22Rv1 (cell line): Measurements from ENCODE around the gene KCNJ1.

Experiments used
- H3K27ac ChIP-seq: fragments of 450-650 bp; 2 replicates; pipeline ENCODE4 v1.5.1; 2017
- CTCF ChIP-seq: fragments of 450-650 bp; IDR thresholded peaks from 2 replicates; pipeline ENCODE4 v1.5.1; 2017; ENCODE audit warnings: mild to moderate bottlenecking
- ZFX ChIP-seq: fragments of 450-650 bp; IDR thresholded peaks from 2 replicates; pipeline ENCODE4 v1.6.1; 2017; ENCODE audit warnings: antibody characterized with exemption, borderline replicate concordance

KCNJ1 gene

GRCh38 chr11:128807909-128808308 is 59.2 kb downstream of the KCNJ1 start:
- no peak overlapping the region for H3K27ac ChIP-seq
- TF ChIP-seq CTCF (no peak), ZFX (no peak)

GRCh38 chr11:128806506-128807261 is 60.4 kb downstream of the KCNJ1 start:
- H3K27ac ChIP-seq, result no peak overlapping the region
- no peak for TF ChIP-seq CTCF

DNA sequence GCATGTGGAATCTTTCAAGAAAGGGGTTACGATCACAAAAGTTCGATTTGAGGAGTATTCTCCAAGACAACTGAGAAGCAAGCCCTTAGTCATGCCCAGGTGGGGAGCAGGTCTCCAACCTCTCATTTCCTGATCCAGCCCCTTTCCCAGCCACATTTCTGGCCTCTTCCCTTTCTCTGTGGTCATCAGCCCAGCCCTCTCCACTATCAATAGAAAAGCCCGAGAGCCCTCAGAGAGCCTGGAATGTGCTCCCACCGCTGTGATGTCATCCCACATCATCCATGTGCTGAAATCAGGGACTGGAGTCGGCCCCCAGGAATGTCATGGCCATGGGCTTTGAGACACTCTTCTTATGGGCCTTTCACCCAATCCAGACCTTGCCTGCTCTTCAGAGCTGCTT is 62.6 kb downstream of the KCNJ1 start:
- TF ChIP-seq ZFX (no peak), CTCF (no peak)
- no peak overlapping the region for H3K27ac ChIP-seq

DNA sequence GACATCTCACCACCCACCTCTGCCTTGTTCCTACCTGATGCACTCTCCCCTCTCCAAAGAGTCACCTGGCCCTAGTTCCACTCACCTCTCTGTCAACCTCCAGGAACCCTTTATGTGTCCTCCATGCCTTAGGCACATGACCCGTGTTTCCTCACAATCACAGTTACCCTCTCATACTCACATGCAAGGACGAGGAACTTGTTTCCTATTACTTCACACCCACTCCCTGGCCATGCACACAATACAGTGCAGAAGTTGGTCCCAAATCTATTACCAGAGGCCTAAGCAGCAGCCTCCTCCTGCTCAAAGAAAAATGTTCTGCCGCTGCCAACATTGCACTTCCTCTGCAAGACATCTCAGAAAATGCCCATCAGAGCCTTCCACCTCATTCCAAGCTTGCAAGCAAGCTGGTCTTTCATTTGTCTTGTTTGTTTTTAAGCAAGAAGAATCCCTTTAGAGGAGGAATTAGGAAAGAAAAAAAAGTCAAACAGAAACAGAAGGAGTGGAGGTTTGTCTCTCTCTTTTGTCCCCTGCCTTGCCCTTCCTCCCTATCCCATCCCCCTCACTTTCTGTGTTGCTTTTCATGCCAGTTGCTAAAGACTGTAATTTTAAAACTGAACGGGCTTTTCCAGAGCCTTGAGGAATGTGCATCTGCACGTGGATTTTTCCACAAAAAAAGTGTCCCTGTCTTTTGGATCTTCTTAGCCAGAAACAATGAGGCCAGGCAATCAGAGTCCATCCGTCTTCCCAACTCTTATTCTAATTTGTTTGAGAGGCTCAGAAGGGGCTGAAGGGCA is 63.4 kb downstream of the KCNJ1 start:
- H3K27ac ChIP-seq, result no peak overlapping the region
- TF ChIP-seq ZFX, result no peak
- TF ChIP-seq CTCF, result no peak

DNA sequence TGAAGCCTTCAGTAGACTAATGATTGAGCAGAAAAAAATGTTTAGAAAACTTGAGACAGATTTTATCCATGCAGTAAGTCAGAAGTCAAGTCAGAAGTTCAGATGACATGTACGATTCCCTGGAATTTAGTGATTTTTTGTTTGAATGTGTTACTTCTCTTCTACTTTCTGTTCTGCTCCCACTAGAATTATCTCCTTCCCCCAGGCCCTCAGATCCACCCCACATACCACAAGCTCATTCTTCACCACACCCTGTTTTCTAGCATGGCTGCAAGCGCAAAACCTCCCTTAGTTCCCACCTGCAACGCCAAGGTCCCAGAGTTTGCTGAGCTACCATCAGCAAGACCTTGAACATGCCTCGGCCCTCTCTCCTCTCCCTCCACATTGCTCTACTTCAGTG is 64.1 kb downstream of the KCNJ1 start:
- H3K27ac ChIP-seq, result no peak overlapping the region

GRCh38 chr11:128802358-128802981 is 64.6 kb downstream of the KCNJ1 start:
- H3K27ac ChIP-seq, result no peak overlapping the region
- no peak; the same call in 1 of the 2 replicates for TF ChIP-seq CTCF
- TF ChIP-seq ZFX, result no peak

More for the DNA sequence above, 64.1 kb downstream of the KCNJ1 start:
- TF ChIP-seq CTCF (no peak), ZFX (no peak)
